Measurements from ENCODE around the gene SRPX2. TPM values are rescaled to one million over a fixed set of nuclear protein-coding genes. Genes with fewer than 3 reads are reported as not detected.

The SRPX2 gene
- total RNA-seq, 1 donor from 2014 or later, result 9.0 TPM

GRCh38 chrX:100704581-100705203, 60.7 kb downstream of the SRPX2 start:
- FAIRE-seq (no peak), DNase-seq (ENCODE audit: low read depth) (no peak)
- Histone ChIP-seq H3K4me3 (ENCODE audit: low read depth, low read length) (no peak overlapping the region), H3K36me3 (ENCODE audit: control insufficient read depth, insufficient read depth, low read length) (no peaks in the 10 kb centered on the region), H3K27me3 (ENCODE audit: control insufficient read depth, insufficient read depth, low read length) (no peaks in the 10 kb centered on the region)
- no peak for TF ChIP-seq CTCF (IDR thresholded peaks at IDR 0.05; ENCODE audit: insufficient read depth, low read length, severe bottlenecking)

- FAIRE-seq, result no peak
- TF ChIP-seq CTCF (IDR thresholded peaks at IDR 0.05; ENCODE audit: insufficient read depth, low read length, severe bottlenecking), result no peak
- Histone ChIP-seq H3K4me3 (ENCODE audit: low read depth, low read length) (no peak overlapping the region), H3K36me3 (ENCODE audit: control insufficient read depth, insufficient read depth, low read length) (no peaks in the 10 kb centered on the region), H3K27me3 (ENCODE audit: control insufficient read depth, insufficient read depth, low read length) (no peaks in the 10 kb centered on the region)
- no peak for DNase-seq (ENCODE audit: low read depth)
Measured at GRCh38 chrX:100710816-100711215, 66.8 kb downstream of the SRPX2 start.

DNA sequence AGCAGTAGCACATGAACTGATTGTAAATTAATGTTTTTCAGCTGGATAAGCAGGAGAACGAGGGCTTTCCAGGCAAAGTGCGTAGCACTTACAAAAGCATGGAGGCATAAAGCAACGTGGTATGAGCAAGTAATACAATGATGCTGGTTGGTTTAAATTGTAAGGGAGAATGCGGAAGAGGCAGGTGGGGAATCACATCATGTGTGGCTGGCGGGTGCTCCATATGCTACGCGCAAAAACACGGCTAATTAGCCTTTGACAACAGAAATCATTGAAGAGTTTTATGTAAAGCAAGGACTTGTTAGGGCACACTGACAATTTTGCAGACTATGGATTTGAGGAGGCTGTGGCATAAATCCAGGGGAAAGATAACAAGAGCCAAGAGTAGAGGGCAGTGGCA, 73.4 kb downstream of the SRPX2 start:
- no peak overlapping the region for H3K4me3 ChIP-seq (ENCODE audit: low read depth, low read length)
- no peak for DNase-seq (ENCODE audit: low read depth)
- no peaks in the 10 kb centered on the region for H3K36me3 ChIP-seq (ENCODE audit: control insufficient read depth, insufficient read depth, low read length)
- no peaks in the 10 kb centered on the region for H3K27me3 ChIP-seq (ENCODE audit: control insufficient read depth, insufficient read depth, low read length)
- TF ChIP-seq CTCF (IDR thresholded peaks at IDR 0.05; ENCODE audit: insufficient read depth, low read length, severe bottlenecking), result no peak
- no peak for FAIRE-seq

GRCh38 chrX:100719139-100719538, 75.1 kb downstream of the SRPX2 start:
- FAIRE-seq (no peak), DNase-seq (ENCODE audit: low read depth) (no peak)
- Histone ChIP-seq H3K27me3 (ENCODE audit: control insufficient read depth, insufficient read depth, low read length) (no peaks in the 10 kb centered on the region), H3K4me3 (ENCODE audit: low read depth, low read length) (no peak overlapping the region), H3K36me3 (ENCODE audit: control insufficient read depth, insufficient read depth, low read length) (no peaks in the 10 kb centered on the region)
- TF ChIP-seq CTCF (IDR thresholded peaks at IDR 0.05; ENCODE audit: insufficient read depth, low read length, severe bottlenecking), result no peak

DNA sequence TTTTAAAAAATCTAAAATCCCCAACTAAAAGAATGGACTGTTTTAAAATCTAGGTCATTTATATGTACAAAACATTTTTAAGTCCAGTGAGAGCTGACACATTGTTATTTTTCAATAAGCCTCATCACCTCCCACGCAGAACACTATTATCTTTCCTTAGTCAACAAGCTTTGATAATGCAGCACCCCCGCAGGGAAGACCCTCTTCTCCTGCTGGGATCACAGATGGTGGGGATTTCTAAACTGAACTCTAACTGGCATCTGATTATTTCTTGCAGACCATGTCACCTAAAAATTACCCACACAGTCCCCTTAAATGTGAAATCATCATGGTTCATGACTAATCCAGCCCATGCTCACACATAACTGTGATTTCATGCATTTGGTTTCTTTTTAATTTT, 76.3 kb downstream of the SRPX2 start:
- FAIRE-seq (no peak), DNase-seq (ENCODE audit: low read depth) (no peak)
- no peak overlapping the region for H3K4me3 ChIP-seq (ENCODE audit: low read depth, low read length)

More for the DNA sequence above, 76.3 kb downstream of the SRPX2 start:
- no peaks in the 10 kb centered on the region for H3K27me3 ChIP-seq (ENCODE audit: control insufficient read depth, insufficient read depth, low read length)
- H3K36me3 ChIP-seq (ENCODE audit: control insufficient read depth, insufficient read depth, low read length), result no peaks in the 10 kb centered on the region
- no peak for TF ChIP-seq CTCF (IDR thresholded peaks at IDR 0.05; ENCODE audit: insufficient read depth, low read length, severe bottlenecking)

Data from bronchial epithelial cell (primary cell).